NCI-H526 (cell line): ENCODE data around the gene HSPB1.
"Not testable (repeated sequence)": the region's sequence is repeated elsewhere in the genome, so short reads cannot be mapped to it uniquely, and the experiment has no call there.

Experiments
- DNase-seq, 2 experiments: peaks; one replicate each; lab custom pipeline; 2025; lab: John Stamatoyannopoulos, UW

HSPB1 gene

DNA sequence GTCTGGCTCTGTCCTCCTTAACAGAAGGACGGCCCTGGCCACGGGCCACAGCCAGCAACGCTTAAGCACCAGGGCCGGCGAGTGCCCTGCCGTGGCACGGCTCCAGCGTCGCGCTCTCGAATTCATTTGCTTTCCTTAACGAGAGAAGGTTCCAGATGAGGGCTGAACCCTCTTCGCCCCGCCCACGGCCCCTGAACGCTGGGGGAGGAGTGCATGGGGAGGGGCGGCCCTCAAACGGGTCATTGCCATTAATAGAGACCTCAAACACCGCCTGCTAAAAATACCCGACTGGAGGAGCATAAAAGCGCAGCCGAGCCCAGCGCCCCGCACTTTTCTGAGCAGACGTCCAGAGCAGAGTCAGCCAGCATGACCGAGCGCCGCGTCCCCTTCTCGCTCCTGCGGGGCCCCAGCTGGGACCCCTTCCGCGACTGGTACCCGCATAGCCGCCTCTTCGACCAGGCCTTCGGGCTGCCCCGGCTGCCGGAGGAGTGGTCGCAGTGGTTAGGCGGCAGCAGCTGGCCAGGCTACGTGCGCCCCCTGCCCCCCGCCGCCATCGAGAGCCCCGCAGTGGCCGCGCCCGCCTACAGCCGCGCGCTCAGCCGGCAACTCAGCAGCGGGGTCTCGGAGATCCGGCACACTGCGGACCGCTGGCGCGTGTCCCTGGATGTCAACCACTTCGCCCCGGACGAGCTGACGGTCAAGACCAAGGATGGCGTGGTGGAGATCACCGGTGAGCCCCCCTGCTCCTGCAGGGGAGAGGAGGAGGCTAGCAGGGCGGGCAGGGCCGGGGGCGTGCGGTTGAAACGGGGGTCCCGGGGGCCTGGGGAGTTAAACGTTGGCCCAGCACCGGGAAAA is at the start of gene HSPB1:
HSPB1 (plus strand) TSS at position 327 of the 855 bp plus-strand sequence; CDS start at position 367, 40 bp downstream.
- DNase-seq = peak in 1 of 2 experiments; percentile 80

DNA sequence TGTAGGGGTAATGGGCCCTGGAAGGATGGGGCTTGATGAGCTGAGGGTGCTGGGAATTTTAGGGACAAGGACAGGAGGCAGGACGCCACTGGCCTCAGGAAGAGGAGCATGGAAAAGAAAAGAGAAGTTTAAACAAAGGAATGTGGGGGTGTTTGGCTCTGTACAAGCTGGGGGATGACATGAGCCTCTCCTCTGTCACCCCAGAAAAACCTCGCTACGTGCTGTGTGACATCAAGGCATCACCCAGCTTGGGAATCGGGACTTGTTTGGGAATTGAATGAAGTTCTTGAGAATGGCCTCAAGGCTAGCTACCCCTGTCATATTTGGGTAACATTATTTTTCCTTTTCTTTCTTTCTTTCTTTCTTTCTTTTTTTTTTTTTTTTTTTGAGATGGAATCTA is 47.7 kb upstream of the HSPB1 start:
- no peak for DNase-seq

DNA sequence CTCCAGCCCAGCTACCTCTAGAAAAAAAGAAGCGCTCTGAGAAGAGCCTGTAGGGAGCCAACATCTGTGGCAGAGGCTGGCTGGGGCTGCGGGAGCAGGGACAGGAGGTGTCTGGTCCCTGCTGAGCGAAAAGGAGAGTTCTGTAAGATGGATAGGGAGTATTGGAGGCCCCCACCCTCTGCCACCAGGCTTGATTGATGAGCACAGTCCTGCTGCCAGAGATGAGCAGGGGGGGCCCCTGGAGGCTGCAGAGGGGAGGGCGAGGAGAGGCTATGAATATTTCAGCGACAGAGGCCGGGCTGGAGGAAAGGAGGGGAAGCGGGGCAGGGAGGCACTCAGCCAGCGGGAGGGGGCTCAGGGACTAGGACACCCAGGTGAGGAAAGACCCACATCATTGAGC is 44.5 kb upstream of the HSPB1 start:
- no peak for DNase-seq

DNA sequence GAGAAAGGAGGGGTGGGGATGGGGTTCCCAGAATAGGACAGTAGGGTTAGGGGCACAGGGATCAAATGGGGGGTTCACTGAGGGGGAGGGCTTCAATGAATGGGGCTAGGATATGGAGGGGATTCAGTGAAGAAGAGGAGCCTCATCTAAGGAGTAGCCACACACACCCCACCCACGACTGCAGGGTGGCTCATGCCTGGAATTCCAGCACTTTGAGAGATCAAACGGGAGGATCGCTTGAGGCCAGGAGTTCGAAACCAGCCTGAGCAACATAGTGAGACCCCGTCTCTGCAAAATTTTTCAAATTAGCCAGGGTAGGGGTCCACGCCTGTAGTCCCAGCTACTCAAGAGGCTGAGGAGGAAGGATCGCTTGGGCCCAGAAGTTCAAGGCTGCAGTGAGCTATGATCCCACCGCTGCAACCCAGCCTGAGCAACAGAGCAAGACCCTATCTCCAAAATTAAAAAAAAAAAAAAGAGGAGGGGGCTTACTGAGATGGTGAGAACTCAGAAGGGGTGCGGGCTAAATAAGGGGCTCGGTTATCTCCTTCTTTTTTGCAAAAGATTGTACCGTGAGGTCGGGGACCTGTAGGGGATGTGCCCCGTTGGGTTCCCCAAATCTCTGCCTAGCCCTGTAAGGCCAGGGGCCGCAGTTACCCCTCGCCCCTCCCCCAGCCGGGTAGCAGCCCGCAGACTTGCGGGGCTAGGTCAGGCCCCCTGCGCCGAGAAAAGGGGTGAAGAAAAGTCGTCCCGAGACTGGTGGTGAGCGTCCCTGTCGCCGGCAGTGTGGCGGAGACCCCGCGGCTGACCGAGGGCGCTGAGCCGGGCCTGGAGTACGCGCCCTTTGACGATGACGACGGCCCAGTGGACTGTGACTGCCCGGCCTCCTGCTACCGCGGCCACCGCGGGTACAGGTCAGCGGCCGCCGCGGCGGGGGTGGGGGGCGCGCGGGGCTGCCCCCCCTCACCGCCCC is 43.1 kb upstream of the HSPB1 start:
- peak in 1 of 2 experiments; percentile 50 for DNase-seq

DNA sequence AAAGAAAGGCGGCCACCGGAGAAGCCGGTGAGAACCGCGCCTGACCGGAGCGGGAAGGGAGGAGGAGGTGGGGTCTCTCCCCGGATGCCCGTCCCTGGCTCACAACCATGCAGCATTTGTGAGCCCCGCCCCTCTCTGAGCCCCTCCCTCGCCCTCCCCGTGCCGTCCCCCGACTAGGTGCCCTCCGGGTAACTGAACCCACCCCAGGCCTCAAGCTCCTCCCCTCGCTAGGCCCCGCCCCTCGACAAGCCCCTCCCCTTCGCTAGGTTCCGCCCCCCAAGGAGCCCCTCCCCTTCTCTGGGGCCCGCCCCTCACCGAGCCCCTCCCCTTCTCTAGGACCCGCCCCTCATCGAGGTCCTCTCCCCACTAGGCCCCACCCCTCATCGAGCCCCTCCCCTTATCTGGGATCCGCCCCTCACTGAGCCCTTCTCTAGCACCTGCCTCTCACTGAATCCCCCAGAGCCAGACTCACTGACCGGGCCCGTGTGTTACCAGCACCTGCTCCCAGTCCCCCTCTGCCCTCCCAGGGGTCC is 42.2 kb upstream of the HSPB1 start:
- DNase-seq = peak; percentile 72 to 95

DNA sequence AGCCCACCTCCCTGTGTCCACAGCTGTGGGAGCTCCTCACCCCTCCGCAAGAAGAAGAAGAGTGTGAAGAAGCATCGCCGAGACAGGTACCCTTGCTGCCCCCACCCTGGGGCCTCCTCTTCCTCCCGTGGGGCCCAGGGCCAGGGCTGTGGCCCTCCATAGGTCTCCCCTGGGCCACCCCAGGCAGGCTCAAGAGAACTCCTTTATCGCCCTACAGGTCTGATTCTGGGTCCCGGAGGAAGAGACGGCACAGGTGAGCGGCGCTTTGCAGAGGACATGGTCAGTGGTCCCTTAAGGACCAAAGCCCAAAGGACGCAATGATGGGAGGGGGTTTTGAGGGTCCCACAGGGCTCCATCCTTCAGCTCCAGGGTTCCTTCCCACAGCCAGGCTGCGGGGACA is 41.1 kb upstream of the HSPB1 start:
- no peak for DNase-seq

DNA sequence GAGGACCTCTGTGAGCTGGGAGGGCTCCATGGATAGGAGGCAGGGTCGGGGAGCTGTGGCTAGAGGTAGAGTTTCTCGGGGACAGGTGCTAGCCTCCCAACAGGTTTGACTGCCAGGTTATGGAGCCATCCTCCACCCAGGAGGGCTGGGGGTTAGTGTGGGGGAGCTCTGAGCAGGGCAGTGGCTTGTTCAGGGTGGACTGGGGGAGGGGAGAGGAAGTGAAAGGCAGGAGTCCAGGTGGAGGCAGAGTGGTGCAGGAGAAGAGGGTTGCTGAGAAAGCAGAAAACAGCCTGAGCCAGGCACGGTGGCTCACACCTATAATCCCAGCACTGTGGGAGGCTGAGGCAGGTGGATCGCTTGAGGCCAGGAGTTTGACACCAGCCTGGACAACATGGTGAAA is 40.5 kb upstream of the HSPB1 start:
- no peak for DNase-seq

DNA sequence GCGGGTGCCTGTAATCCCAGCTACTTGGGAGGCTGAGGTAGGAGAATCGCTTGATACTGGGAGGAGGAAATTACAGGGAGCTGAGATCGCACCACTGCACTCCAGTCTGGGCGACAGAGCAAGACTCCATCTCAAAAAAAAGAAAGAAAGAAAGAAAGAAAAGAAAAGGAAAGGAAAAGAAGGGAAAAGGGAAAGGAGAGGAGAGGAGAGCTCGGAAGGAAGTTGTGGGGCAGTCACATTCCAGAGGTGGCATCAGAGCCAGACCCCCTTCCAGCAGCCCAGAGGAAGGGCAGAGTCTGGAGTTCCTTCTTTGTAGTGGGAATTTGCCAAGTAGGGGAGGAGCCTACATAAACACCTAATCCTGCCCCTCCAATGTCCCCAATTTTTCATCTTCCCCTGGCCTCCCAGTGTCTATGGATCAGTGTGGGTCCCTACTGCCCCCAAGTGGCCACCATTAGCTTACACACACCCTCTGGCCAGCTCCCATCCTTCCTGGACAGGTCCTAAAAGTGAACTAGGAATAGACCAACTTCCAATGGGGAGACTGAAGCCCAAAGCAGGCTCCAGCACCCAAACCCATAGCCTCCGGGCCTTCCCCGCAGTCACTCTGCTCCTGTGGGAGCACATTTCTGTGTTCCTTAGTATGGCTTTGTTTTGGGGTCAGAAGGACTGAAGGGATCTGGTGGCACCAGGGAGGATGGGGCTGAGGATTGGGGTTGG is 39.6 kb upstream of the HSPB1 start:
- peak; percentile 35 to 86 for DNase-seq

DNA sequence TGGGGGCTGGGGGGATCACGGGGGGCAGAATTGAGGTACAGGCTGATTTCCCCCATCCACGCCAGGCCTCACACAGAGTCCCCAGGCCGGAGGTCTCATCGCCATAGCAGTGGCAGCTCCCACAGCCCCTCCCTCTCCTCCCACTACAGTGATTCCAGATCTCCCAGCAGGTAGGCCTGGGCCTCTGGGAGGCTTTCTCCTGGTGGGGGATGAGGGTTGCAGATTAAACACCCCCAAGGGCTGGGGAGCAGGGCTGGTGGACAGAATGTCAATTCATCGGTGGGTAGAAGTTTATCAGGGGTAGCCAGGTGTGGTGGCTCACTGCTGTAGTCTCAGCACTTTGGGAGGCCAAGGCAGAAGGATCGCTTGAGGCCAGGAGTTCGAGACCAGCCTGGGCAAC is 37.2 kb upstream of the HSPB1 start:
- no peak for DNase-seq

DNA sequence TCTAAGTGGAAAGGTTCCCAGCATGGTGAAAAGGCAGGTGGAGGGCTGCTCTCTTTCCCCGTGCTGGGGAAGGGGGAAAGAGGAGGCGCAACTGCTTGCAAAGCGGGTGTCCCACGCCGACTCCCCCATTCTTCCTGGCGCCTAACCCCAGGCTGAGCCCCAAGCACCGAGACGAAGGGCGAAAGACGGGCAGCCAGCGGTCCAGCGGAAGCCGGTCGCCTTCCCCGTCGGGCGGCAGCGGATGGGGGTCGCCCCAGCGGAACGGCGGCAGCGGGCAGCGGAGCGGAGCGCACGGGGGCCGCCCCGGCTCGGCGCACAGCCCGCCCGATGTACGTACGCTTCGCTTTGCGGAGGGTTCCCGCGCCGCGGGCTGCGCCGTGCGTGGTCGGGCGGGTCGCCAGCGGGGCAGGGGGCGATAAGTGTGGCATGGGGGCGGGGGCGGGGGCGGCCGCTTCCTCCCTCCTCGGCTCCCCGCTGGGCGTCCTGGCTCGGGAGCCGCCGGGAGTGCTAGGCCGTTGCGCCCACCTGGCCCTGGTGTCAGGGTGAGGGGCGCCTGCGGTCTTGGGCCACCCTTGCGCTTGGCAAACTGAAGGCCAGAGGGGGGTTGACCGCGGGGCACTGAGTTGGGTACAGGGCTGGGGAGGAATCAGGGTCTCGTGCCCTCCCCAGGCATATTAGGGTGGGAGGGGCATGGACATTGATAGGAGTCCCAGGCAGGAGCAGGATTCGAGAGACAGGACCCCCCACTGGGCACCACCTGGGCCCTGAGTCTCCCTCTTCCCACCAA is 35.2 kb upstream of the HSPB1 start:
- DNase-seq = no peak

DNA sequence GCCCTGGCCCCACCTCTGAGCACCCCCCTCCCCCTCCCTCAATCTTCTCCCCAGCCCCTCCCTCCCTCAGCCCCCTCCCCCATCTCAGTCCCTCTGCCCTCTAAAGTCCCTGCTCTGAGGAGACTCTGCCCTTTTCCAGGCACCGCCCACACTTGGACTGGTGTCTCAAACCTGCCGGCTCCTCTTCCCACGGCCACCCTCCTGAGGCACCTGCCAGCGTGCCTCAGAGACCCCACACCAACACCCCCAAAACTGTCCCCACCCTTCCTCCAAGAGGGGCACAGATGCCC is 34.6 kb upstream of the HSPB1 start:
- DNase-seq = no peak

DNA sequence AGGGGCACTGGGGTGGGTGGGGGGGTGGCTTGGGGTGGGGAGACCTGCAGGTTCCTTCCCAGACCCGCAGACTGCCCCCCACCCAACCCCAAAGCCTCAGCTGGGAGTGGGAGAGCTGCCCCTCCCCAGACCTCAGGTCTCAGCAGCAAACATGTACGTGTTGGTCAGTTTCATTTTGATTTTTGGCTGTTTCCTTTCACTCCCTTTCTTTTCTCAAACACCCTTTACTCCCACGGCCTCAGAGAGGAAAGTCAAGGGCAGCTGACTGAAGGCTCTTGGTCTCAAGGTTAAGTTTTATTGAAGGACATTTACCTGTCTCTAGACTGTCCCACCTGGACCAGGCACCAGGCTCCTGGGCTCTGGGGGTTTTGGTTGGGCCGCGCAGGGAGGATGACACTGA is 34.1 kb upstream of the HSPB1 start:
- DNase-seq = no peak

DNA sequence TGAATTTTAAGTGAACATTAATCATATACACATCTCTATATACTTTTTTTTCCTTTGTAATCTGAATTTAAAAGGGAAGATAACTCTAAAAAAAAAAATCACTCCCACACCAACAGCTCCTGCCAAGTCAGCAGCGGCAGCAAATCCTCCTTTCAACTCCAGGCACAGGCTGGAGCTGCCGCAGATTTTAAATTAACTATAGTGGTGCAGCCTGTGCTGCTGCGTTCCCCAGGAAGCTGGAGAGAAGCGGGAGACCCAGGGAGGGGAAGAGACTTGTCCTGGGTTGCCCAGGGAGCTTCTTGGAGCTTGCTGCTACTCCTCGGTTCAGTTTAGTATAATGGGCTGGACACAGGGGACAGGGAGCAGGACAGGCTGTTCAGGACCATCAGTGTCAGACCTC is 32.6 kb upstream of the HSPB1 start:
- DNase-seq = no peak

DNA sequence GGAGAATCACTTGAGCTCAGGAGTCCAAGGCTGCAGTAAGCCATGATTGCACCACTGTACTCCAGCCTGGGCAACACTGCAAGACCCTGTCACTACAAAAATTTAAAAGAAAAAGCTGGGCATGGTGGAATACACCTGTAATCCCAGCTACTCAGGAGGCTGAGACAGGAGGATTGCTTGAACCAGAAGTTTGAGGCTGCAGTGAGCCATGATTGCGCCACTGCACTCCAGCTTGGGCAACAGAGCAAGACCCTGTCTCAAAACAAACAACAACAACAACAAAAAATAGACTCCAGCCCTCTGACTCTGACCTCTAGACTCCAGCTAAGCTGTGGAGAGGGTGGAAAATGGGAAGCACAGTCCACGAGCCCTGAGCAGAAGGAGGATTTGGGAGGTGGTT is 31.1 kb upstream of the HSPB1 start:
- DNase-seq = not testable (repeated sequence)

DNA sequence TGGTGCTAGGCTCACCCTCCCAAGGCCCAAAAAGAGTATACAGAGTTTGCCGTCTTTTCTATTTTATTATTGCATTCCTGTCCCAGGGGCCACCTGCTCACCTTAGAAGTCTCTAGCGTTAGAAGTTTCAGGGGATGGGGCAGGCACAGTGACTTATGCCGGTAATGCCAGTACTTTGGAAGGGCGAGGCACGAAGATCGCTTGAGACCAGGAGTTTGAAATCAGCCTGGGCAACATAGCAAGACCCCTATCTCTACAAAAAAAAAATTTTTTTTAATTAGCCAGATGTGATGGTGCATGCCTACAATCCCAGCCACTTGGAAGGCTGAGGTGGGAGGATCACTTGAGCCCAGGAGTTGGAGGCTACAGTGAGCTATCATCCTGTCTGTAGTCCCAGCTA is 30.3 kb upstream of the HSPB1 start:
- DNase-seq = no peak

DNA sequence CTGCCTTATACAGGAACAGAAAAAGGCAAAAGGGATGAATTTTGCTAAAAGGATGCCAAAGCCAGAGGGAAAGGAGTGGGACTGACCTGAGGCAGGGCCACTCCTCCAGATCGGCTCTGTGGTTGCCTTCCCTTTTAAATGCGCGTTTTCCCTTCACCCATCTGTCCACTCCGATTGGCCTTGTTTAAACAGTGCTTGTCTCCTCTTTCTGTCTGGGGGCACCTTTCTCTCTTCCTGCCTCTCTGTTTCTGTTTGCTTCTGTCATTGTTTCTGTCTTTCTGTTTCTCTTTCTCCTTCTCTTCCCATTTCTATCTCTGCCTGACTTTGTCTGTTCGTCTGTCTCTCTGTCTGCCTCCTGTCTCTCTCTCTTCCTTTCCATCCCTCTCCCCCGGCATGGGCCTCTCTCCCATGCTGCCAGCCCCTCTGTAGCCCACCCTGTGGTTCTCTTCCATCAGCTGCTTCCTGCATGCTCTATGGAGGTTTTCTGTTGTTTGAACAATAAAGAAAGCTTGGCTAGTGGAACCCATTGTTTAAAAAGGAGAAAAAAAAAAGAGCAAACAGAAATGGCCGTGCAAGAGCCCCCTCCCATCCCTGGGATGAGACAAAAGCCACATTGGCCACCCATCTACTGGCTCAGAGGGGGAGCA is 29.5 kb upstream of the HSPB1 start:
- DNase-seq = no peak

DNA sequence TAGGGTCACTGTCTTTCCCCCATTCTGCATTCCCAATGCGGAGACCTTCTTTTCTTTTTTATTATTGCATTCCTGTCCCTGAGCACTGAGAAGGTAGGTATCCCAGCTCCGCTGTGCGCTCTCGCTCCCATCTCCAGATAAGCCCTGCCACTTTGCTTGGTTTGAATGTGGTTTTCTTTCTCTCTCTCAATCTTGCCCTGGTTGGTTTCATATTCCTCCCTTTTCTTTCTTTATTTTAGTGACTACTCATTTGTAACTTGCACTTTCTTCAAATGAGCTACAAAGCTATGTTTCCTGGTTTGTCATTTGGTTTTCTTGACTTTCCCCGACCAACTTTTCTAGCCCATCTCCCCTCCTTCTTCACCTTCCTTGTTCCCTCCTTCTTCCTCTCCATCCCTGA is 29.0 kb upstream of the HSPB1 start:
- no peak for DNase-seq

DNA sequence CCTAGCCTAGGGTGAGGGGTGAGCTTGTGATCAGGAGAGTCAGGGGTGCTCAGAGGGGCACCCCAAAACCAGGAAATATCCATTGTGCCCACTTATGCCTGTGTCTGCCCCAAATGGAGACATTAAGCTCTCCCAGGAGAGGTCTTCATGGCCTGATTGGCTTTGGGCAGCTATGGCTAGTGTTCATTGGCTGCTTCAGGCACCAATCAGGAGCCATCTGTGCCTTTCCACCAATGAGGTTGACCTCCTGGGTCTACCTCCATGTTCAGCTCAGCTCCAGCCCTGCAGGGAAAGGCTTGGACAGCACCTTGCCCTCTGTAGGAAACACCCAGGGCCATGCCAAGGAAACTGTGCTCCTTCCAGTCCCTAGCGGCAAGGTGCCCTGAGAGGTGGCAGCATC is 23.9 kb upstream of the HSPB1 start:
- no peak for DNase-seq

DNA sequence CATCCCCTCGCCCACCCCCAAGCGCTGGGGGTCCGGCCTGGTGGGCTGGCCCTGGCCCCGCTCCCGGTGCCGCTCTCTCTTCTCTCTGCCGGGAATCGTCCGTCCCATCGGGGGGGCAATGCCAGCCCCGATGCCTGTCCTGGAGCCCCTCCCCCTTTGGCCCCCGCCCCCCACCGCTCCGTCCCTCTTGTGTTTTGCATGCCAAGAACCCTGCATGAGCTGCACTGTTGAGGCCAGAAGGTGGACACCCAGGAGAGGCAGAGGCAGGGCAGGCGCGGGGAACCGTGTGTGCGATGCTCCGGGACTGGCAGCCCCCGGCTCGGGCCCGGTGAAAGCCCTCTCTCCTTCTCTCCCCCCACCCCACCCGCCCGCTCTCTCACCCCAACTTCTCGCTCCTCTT is 22.1 kb upstream of the HSPB1 start:
- DNase-seq = peak in 1 of 2 experiments; percentile 46

DNA sequence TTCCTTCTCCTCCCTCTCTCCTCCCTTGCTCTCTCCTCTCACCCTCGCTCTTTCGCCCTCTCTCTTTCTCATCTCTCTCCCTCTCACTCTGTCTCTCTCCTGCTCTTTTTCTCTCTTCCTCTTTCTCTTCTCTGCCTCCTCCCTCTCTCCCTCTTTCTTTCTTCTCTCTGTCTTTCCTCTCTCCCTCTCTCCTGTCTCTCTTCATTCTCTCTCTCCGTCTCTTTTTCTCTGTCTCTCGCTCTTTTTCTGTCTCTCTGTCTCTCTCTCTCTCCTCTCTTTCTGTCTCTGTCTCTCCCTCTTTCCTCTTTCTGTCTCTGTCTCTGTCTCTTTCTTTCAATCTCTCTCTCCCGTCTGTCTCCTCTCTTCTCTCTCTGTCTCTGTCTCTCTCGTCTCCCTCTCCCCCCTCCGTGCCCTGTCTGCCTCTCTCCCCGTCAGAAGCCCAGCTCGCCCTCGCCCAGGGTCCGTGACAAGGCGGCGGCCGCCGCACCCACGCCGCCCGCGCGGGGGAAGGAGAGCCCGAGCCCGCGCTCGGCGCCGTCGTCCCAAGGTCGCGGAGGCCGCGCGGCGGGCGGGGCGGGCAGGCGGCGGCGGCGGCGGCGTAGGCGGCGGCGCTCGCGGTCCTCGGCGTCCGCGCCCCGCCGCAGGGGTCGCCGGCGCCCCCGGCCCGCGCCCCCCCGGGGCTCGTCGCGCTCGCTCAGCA is 21.3 kb upstream of the HSPB1 start:
- DNase-seq = no peak
